Left kidney (tissue), 2 donors: Measurements from ENCODE around the gene SECISBP2. TPM values are rescaled to one million over a fixed set of nuclear protein-coding genes. Genes with fewer than 3 reads are reported as not detected.

Experiments used
- DNase-seq: peaks from one replicate; pipeline ENCODE4 v3.0.0-alpha.2; 2013
- polyA plus RNA-seq: library from polyadenylated mRNA; unstranded; fragments of 120-200 nt; gene quantifications from one replicate; pipeline ENCODE4 v1.2.1, GENCODE V29; 2013; ENCODE audit not compliant: insufficient read length

The SECISBP2 gene
- polyA plus RNA-seq, 1 donor = 114 TPM

DNA sequence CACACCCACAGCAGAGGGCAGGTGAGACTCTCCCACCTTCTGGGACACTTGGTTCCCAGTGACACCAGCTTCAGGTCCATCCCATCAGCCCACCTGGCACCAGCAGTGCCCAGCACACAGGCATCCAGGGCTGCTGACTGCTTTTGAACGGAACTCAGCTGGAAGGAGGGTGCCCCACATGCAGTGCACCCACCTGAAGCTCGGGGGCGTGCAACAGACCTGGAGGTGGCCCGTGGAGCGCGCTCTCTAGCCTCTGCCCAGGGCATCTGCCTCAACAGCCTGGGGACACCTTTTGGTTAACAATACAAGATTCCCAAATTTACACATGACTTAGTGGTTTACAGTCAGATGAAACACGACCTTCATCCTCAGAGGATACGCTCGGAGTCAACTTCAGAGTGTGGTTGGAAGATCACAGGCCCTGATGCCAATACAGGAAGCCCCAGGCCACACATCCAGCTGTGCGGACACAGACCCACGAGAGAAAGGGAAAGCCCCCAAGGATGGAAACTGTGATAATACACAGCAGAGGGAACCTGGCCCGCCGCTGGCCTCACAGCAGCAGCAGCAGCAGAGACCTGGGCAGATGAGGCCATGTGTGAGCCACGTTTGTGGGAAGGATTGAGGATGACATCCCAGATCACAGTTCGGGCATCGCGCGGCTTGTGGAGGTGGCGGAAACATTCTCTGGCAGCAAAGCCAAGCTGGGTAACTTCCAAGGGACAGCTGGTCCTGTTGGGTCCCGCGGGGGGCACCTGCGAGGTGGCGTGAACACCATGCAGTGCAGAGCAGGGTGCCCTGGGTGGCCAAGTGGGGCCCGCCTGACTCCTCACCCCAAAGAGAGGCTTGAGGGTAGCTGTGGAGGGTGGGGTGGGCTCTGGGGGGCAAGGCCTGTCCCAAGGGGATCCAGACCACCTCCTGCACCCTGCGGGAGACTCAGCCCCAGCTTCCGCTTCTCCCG is 64.0 kb downstream of the SECISBP2 start:
- no peak for DNase-seq

DNA sequence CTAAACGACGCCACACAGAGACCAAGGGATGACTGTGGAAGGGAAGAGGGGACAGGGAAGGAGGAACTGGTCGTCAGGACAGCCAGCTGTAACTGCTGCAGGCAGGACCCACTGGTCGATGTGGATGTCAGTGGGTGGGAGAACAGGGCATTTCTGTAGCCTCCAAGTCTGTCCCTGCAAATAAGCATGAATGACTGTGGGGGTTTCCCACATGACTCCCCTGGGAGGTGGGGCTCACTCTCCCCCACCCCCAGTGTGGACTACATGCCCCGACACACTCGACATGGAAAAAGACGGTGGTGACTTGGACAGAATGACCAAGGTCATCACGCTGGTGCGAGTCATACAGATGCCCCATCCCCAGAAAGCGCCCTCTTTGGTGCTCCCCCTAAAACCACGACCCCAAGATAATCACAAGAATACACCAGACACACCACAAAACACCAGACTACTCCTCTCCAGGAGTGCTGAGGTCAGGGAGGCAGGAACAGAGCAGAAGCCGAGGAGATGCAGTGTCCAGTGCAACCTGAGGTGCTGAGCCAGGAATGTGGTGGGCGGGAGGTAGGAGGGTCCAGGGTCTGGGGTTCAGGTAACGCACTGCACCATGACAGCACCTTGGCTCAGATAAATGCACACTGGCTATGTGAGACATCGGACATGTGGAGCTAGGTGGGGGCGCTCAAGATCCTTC is 64.9 kb downstream of the SECISBP2 start:
- DNase-seq = no peak

GRCh38 chr9:89383721-89384300 is 65.5 kb downstream of the SECISBP2 start:
- no peak for DNase-seq

DNA sequence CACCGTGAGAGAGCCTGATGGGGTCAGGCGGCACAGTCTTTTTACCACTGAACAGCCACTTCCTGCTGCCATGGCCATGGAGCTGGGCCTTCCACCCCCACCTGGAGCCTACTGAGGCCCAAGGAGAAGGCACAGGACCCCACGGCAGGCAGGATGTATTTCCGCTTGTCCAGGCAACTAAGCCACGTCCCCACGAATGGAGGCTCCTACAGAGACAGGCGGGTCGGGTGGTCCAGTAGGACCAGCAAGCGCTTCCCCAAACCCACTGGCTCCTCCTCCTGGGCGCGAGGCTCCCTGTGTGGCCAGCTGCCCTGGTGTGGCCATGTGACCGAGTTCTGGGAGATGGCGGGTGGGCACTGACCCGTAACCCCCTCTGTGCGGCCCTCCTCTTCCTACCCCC is 66.5 kb downstream of the SECISBP2 start:
- no peak for DNase-seq

DNA sequence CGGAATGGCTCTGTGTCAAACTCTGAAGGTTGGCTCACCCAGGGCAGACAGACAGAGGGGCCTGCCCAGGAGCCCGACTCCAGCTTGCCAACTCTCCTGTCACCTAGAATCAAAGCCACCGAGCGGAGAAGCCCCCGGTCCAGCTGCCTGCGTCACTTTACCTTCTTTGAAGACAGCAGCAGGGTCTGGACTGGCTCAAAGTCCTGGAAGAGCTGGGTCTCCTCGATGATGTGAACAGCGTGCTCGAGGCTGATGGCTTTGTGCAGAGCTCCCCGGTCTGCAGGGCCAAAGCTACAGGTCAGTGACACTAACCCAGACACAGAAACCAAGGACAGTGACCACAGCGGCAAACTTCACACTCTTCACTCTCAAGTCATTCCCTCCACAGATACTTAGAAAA is 67.9 kb downstream of the SECISBP2 start:
- no peak for DNase-seq

DNA sequence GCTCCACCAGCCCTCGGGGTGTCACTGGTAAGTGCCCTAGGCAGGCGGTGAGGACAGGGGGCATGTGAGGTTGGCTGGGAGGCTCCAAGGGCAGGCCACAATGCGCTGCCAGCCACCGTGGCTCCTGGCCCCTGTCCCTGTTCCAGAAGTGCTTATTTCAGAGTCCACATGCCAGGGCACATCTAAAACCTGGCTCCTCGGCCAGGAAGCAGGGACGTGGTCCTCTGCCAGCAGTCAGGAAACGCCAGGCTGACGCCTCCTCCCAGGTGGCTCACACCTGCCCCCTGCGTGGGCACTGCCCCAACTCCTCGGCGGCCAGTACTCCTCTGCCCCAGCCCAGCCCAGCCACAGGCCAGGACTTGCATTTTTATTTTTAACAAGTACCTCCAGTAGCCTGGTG is 68.5 kb downstream of the SECISBP2 start:
- no peak for DNase-seq

DNA sequence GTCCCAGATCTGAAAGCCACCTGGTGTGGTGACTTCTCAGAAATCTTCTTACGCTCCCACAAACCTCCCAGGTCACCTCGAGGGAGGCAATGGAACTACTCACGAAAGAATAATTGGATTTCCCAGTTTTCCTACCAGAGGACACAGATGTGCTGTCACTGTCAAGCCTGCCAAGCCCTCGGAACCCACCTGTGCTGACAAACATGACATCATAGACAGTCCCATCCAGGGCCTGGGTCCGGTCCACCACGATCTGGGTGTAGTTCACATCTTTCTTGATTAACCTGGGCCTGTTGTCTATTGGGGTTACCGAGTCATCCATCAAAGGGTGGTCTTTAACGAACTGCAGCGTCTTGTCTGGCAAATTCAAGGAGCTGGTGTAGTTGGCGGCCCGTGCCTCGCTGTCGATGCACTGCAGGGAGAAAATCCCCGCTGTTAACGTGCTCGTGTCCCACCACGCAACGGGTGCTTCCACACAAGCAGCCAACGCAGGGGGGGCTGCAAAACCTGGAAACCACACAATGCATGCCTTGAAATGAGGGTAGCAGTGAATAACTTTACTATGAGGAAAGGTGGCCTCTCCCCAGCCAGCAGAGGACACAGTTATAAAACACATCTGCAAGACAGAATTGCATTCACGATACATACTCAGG is 69.0 kb downstream of the SECISBP2 start:
- DNase-seq = no peak

DNA sequence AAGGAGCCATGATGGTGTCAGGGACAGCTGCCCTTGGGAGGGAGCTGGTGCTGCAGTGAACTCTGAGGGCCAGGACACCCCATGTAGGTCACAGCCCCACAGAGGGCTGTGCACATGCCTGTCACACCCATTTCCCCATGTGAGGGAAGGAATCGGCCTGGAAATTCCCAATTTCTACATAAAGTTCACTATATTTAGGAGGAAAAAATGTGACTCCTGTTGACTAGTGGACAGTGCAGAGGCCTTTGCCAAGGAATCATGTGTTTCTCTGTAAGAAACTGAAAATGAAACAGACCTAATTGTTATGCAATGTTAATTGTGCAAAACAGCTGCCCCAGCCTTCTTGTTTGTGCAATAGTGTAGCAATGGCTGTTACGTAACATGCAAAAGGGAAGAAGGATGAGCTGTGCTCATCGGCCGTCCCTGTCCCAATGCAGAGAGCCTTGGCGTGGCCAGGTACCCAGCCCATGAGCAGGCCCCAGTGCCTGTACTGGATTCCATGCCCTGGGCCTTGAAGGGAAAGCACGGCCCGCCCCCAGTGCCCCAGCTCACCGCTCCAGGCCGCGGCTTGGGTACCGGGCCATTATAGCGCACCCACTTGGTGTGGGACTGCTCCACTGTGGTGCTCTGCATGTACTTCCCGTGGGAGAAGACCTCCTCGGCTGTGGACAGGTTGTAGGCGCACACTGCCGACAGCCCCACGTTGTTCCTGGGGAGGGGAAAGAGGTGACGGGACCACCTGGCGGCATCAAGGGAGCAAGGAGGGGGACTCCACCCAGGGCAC is 70.0 kb downstream of the SECISBP2 start:
- DNase-seq = no peak

DNA sequence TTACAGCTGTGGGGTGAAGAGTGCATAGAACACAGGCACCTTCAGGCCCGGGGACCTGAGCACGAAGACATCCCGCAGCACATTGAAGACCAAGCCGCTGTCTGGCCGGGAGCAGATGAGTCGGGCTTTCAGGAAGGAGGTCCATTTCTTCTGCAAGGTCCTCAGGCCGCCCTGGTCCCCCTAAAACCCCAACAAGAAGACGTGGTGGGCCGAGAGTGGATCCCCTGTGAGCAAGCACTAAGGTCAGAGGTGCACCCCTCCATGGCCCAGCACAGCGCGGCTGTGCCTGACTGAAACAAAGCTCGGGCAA is 70.5 kb downstream of the SECISBP2 start:
- no peak for DNase-seq

GRCh38 chr9:89390068-89390555 is 71.8 kb downstream of the SECISBP2 start:
- no peak for DNase-seq

DNA sequence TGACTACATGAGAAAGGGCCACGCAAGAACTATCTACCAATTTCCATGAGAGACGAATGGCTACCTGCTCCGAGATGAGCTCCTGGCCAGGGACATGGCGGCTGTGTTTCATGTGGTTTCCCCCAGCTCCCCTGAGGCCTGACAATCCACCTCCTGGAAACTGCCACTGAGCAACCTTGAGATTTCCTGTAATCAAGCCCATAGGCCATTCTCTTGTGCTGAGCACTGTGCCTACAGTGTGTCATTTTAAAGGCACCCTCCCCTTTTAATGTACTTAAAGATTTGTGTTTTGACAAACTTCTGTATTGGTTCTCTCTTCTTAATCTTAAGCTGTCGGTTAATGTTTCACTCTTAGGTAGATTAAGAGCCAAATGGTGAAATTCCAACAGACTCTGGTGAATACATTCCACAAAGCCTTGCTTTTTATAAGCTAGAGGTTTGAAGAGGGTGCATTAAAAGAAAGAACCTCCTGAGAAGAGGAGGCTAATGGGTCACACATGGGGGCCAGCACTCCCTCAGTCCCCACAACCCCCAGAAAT is 72.3 kb downstream of the SECISBP2 start:
- no peak for DNase-seq

- DNase-seq = no peak
Observed at GRCh38 chr9:89391585-89391984, 73.3 kb downstream of the SECISBP2 start.

DNA sequence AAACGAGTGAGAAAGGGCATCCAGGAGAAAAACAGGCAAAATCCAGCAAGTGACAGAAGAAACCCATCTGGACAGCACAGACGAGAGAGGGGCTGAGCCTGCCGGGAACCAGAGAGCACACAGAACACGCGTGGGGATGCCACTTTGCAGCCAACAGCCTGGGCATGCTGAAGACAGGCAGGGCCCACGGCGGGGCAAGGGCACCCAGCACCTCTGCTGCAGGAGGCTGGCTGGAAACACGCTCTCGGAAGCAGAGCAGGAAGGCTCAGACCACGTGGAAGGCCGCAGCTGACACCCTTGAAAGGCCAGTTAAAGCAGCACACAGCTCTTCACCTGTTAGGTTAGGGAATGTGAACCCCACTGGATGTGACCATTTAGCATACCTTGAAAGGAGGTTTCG is 76.1 kb downstream of the SECISBP2 start:
- DNase-seq = no peak

DNA sequence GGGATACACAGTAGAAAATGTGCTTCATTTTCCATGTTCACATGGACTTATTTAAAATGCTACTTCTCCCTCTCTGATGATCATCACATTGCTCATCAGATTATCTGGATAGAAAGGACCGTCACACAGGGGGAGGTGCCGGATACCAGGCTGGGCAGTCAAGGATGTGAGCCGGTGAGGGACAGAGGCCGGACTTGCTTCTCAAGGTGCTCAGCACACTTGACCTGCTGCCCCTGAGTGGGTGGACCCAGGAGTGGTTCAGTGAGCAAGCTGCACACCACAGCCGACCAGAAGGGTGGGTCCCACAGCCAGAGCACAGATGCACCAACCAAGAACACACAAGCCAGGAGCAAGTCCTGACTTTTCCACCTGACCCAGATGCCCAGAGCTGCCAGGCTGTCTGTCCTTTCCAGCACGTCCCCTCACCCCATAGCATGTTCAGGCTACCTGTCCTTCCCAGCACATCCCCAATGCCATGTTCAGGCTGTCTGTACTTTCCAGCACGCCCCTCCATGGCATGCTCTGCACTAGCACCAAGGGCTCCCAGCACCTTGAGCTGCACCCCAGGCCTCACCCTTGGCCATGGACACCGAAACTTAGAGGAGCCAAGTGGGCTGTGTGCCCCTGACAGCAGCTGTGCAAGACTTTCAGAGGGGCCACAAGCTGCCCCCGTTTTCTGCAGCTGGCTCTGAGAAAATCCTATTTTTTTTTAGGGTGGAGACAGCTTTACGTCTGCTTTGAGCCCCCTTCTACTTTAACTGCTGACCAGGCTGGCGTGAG is 77.8 kb downstream of the SECISBP2 start:
- no peak for DNase-seq

- no peak for DNase-seq
Observed at GRCh38 chr9:89397471-89397870, 79.2 kb downstream of the SECISBP2 start.

DNA sequence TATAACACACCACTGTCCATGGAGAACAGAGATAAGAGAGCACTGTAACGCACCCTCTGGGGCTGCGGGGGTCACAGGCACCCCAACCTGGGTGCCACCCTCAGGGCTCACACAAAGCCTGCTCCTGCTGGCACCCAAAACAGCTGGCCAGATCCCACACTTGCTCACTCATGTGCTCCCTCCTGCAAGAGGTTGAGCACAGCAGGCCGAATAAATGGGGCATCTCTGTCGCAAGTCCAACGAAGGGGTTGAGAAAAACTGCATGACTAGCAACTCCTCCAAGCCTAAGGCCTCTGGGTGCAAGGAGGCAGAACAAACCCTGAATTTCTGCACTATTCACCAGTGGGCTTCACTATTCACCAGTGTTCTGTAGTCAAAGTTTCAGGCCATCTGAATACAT is 80.3 kb downstream of the SECISBP2 start:
- DNase-seq = no peak

DNA sequence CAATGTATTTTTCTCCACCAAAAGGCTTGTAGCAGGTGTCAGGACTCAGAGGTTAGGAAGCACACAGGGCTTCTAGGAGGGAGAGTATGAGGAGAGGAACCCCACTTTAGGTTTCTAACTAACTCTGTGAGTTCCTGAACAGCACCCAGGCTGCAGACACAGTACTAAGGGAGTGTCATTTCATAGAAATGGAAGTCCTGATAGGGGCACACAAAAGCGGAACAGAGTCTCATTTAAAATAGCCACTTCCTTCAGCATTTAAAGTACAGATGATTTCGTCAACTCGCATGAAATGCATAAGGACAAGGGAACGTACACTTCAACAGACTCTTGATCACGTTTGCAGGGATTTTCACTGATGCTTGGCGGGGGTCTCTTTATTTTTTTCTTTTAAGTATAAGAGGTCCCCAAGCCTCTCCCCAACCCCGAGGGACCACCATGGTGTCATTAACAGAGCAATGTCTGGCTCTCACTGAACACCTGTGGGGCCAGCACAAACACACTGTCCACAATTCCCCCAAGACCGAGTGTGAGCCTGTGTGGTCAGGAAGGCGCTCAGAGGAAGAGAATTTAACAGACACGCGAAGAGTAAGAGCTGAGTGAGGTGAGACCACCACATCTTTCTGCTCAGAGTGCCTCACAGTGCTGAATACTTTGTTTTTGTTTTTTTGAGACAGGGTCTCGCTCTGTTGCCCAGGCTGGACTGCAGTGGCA is 82.3 kb downstream of the SECISBP2 start:
- no peak for DNase-seq

DNA sequence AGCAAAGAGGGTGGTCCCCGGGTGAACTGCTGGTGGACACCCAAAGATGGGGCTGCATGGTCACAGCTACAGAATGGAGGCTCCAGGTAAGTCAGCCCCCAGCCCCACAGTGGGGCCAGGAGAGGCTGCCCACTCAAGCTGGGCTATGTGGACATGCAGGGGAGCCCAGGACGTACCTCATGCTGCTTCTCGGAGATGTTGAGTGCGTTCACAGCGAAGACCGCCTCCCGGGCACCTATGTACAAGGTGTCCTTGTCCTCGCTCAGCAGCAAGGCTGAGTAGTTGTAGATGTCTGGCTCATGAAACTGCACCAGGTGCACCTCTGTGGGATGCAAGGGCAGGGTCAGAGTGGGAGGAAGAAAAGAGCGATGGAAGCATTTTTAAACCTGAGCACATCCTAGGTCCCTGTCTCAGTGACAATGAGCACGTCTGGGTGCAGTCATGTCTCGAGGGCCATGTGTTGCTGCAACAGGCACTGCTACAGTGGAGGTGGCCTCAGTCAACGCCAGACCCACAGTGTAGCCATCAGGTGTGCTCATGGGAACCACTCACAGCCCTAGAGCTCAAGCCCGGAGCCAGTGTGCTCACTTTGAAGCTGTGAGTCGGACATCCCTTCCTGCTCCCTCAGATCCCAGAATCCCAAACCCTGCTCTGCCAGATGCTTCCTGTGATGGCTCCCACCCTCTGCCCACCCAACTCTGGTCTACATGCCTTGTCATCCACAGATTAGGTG is 84.6 kb downstream of the SECISBP2 start:
- DNase-seq = no peak

- DNase-seq = no peak
Observed at GRCh38 chr9:89404074-89404473, 85.8 kb downstream of the SECISBP2 start.
